Activated T-cell treated with anti-CD3 and anti-CD28 coated beads for 4 hours (primary cell): ENCODE measurements around the gene KLHL3.

Experiments
- DNase-seq: peaks from one replicate; pipeline ENCODE4 v3.0.0-alpha.2; 2020

The KLHL3 gene

GRCh38 chr5:137572042-137572695 lies 163.7 kb downstream of the KLHL3 start:
- no peak for DNase-seq

GRCh38 chr5:137570070-137570469 lies 165.8 kb downstream of the KLHL3 start:
- DNase-seq = no peak
